OCI-LY7 (cell line): ENCODE results near the gene NMNAT1. TPM values are rescaled to one million over a fixed set of nuclear protein-coding genes. Genes with fewer than 3 reads are reported as not detected.

Experiments used
- BruUV-seq: library from RNA; stranded (reverse); fragments of 400-500 nt; replicated peaks from 2 replicates; lab custom pipeline; 2021; lab: Mats Ljungman, UMichigan
- CTCF ChIA-PET: fragments of 300-600 bp; sonication (Branson Sonifier 250); formaldehyde crosslinking; loops from one replicate; lab custom pipeline; 2022; ENCODE audit warnings: antibody characterized with exemption; ENCODE audit not compliant: unreplicated experiment; lab: Charles Lee
- POLR2A ChIA-PET: fragments of 300-600 bp; sonication (Branson Sonifier 250); formaldehyde crosslinking; loops from one replicate; lab custom pipeline; 2022; ENCODE audit warnings: antibody characterized with exemption; lab: Charles Lee
- DNase-seq: peaks from one replicate; pipeline ENCODE4 v3.0.0-alpha.2; 2015; ENCODE audit warnings: low spot score
- H2AFZ ChIP-seq: fragments of 200-600 bp; sonication (generic), shearing (Covaris generic); 2 replicates; pipeline ENCODE4 v1.6.1; 2014; ENCODE audit warnings: mild to moderate bottlenecking, antibody characterized with exemption, low read length, moderate library complexity
- H3K27ac ChIP-seq: fragments of 200-600 bp; sonication (generic); 2 replicates; pipeline ENCODE4 v1.5.1; 2014; ENCODE audit warnings: mixed run types, low read depth, mild to moderate bottlenecking, moderate library complexity, low read length, inconsistent platforms; ENCODE audit not compliant: poor library complexity, severe bottlenecking
- H3K36me3 ChIP-seq: fragments of 200-600 bp; sonication (generic); 2 replicates; pipeline ENCODE4 v1.6.1; 2014; ENCODE audit warnings: mild to moderate bottlenecking, antibody characterized with exemption, low read length, moderate library complexity, mixed read lengths; ENCODE audit not compliant: insufficient read depth
- H3K4me1 ChIP-seq: fragments of 200-600 bp; sonication (generic); 2 replicates; pipeline ENCODE4 v1.5.1; 2014; ENCODE audit warnings: mild to moderate bottlenecking, low read length; ENCODE audit not compliant: insufficient read depth, poor library complexity, severe bottlenecking
- H3K4me2 ChIP-seq: fragments of 200-600 bp; sonication (generic); 2 replicates; pipeline ENCODE4 v1.6.1; 2014; ENCODE audit warnings: mild to moderate bottlenecking, low read length
- H3K4me3 ChIP-seq: fragments of 200-600 bp; sonication (generic); 2 replicates; pipeline ENCODE4 v1.5.1; 2014; ENCODE audit warnings: mild to moderate bottlenecking, low read depth, low read length; ENCODE audit not compliant: poor library complexity, severe bottlenecking
- H3K79me2 ChIP-seq: fragments of 200-600 bp; sonication (generic); 2 replicates; pipeline ENCODE4 v1.6.1; 2016; ENCODE audit warnings: low read depth, mild to moderate bottlenecking, low read length, moderate library complexity, mixed read lengths; ENCODE audit not compliant: insufficient read depth
- H3K9me2 ChIP-seq: fragments of 200-600 bp; sonication (generic); 2 replicates; pipeline ENCODE4 v1.6.1; 2016; ENCODE audit warnings: mild to moderate bottlenecking, low read length, mixed read lengths; ENCODE audit not compliant: insufficient read depth
- H3K9me3 ChIP-seq: fragments of 200-600 bp; sonication (generic); 2 replicates; pipeline ENCODE4 v1.6.1; 2014; ENCODE audit warnings: mild to moderate bottlenecking, mixed run types, low read length, mixed read lengths
- H4K20me1 ChIP-seq: fragments of 200-600 bp; sonication (generic); 2 replicates; pipeline ENCODE4 v1.6.1; 2014; ENCODE audit warnings: mild to moderate bottlenecking, antibody characterized with exemption, low read length, moderate library complexity, mixed read lengths; ENCODE audit not compliant: insufficient read depth
- CTCF ChIP-seq: fragments of 200-600 bp; sonication (generic); conservative IDR thresholded peaks from 2 replicates; pipeline ENCODE4 v1.5.1; 2014; ENCODE audit warnings: mild to moderate bottlenecking, antibody characterized with exemption, low read length, moderate library complexity, mixed read lengths
- EZH2phosphoT487 ChIP-seq: fragments of 200-600 bp; sonication (generic); IDR thresholded peaks from 2 replicates; pipeline ENCODE4 v1.6.1; 2018; ENCODE audit warnings: low read depth, borderline replicate concordance, mild to moderate bottlenecking, mixed run types, antibody characterized with exemption, low read length, moderate library complexity, mixed read lengths
- intact Hi-C: fragments of 100-400 bp; cut with micrococcal nuclease; formaldehyde crosslinking; loops from one replicate; pipeline ENCODE4 v1.10.0; 2022; ENCODE audit not compliant: unreplicated experiment
- total RNA-seq, 2 experiments: library from RNA; depleted of rRNA in 1 of 2; stranded (reverse); fragments of >200 nt in 1 of 2; shearing (Covaris generic) in 1 of 2; gene quantifications; 2 replicates each; pipeline ENCODE4 v1.2.3, GENCODE V29; 2014 to 2022

NMNAT1 gene
- total RNA-seq, 2 experiments from 2014 or later = 5.4 to 6.5 TPM

DNA sequence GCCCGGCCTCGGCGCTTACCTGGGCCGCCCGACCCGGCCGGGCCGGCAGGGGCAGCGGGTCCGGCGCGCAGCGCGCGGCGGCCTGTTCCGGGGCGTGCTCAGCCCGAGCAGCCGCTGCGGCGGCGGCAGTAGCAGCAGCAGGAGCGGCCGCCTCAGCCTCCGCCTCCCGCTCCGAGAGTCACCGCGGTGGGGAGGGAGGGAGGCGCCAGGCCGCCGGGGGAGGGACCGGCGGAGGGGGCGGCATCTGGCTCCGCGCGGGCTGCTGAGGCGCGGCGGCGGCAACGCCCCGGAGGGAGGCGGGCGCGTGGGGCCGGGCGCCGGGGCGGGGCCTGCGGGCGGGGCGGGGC, 33.2 kb upstream of the NMNAT1 start, which contains the start of gene CTNNBIP1:
Gene CTNNBIP1, minus strand, starts transcription at position 194 of the 347 bp plus-strand sequence. CDS start 38,205 bp downstream, outside the sequence.
- Histone ChIP-seq H3K27ac (peak within 1 kb of the TSS; percentile 85), H3K36me3 (no peaks in the 10 kb centered on the region), H4K20me1 (no peaks in the 10 kb centered on the region), H3K4me3 (peak within 1 kb of the TSS; percentile 86), H3K4me1 (peaks cover 16% of the 10 kb centered on the region), H3K79me2 (no peaks in the 10 kb centered on the region), H3K9me3 (no peaks in the 10 kb centered on the region), H2AFZ (peak within 1 kb of the TSS; percentile 91), H3K9me2 (no peaks in the 10 kb centered on the region), H3K4me2 (peak within 1 kb of the TSS; percentile 99)
- intact Hi-C loops = loop anchor here (1.0 to 2.0 kb wide), 2 partner anchors 33 to 123 kb away; partner anchors contain the start of genes LZIC and NMNAT1
- no peak for TF ChIP-seq EZH2phosphoT487
- TF ChIP-seq CTCF = no peak
- ChIA-PET POLR2A (interaction anchor here (1.0 kb wide), 3 partner anchors 9 to 23 kb away, joined by 3 read pairs; no protein-coding TSS in a partner anchor), CTCF (no interaction called here)
- BruUV-seq = no TSS peak
- no peak for DNase-seq

DNA sequence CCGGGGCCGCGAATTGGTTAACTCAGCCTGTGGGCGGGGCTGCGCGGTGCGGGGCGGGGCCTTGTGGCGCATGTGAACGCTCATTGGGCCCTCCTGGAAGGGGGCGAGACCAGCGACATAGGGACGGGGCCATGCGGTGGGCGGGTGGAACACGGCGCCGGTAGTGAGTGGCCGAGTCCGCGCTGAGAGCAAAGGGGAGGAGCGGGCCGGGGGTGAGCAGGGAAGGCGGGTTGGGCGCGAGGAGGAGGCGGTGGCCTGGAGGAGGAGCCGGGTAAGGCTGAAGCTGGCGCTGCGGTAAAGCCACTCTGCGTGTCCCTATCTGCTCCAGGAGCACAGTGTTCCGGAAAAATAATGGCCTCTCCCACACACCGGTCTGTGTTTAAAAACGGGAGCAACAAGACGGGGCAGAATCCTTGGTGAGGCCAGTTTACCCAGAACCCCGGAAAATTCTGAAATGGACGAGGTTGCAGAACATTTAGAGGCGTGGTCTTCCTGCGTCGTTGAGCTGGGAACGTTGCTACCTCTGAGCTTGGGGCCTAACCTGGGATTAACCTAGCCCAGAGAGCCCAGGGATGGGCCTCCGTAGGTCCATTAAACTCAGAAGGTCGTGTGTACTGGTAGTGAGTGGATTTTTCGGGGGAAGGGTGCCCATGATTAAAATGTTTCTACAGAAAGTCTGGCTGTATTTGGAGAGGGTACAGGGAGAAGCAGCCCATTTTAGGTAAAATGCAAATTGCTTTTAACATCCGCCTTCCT, 32.7 kb upstream of the NMNAT1 start:
- ChIA-PET CTCF (interaction anchor here (0.5 to 0.6 kb wide), 2 partner anchors 20 to 50 kb away, joined by 3 to 5 read pairs; no protein-coding TSS in a partner anchor), POLR2A (interaction anchor here (0.5 to 1.0 kb wide), 7 partner anchors 9 to 197 kb away, joined by 3 to 4 read pairs (median 3); partner anchors contain the start of genes LZIC and NMNAT1)
- peak; percentile 99 for DNase-seq
- Histone ChIP-seq H2AFZ (peak overlapping the region; percentile 91), H3K27ac (peak overlapping the region; percentile 85), H3K4me3 (peak overlapping the region; percentile 70), H4K20me1 (no peaks in the 10 kb centered on the region), H3K79me2 (no peaks in the 10 kb centered on the region), H3K4me2 (peak overlapping the region; percentile 77), H3K36me3 (no peaks in the 10 kb centered on the region), H3K9me3 (no peaks in the 10 kb centered on the region), H3K9me2 (no peaks in the 10 kb centered on the region), H3K4me1 (peaks cover 16% of the 10 kb centered on the region)
- intact Hi-C loops = loop anchor here (1.0 to 2.0 kb wide), 2 partner anchors 32 to 123 kb away; partner anchors contain the start of genes LZIC and NMNAT1
- BruUV-seq = no TSS peak
- TF ChIP-seq EZH2phosphoT487 (no peak), CTCF (no peak)
